ENCODE results near the gene CLCNKB. TPM values are rescaled to one million over a fixed set of nuclear protein-coding genes. Genes with fewer than 3 reads are reported as not detected.
"Not testable (repeated sequence)": the region's sequence is repeated elsewhere in the genome, so short reads cannot be mapped to it uniquely, and the experiment has no call there.

Gene CLCNKB
- total RNA-seq, 1 experiment from 2014 or later = not detected

DNA sequence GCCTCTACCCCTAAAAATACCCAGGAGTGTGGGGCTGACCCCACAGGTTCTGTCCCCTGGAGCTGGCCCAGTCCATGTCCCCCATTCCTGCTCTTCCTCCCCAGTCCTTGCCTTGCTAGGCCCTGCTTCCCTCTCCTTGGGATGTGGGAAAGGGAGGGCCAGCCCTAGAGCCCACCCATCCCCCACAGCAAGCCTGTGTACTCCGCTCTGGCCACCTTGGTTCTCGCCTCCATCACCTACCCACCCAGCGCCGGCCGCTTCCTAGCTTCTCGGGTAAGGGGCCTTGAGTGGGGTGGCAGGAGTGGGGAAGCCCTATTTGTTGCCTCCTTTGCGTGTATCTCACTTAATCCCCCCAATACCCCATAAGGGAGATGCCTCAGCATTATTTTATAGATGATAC is 6.7 kb downstream of the CLCNKB start:
- Histone ChIP-seq H3K9me3 (ENCODE audit: low read length) (no peaks in the 10 kb centered on the region), H3K9me2 (replicated peaks; ENCODE audit: low read length) (no peaks in the 10 kb centered on the region), H4K20me1 (ENCODE audit: low read length) (no peaks in the 10 kb centered on the region), H3K4me2 (ENCODE audit: low read length) (no peak overlapping the region), H3K4me1 (ENCODE audit: insufficient read depth, low read length) (no peaks in the 10 kb centered on the region), H3K9ac (ENCODE audit: low read length) (no peak overlapping the region), H3K27ac (ENCODE audit: low read length) (no peak overlapping the region), H2AFZ (ENCODE audit: low read length) (no peak overlapping the region), H3F3A (ENCODE audit: low read length, unreplicated experiment) (no peaks in the 10 kb centered on the region), H3K79me2 (ENCODE audit: low read length) (no peaks in the 10 kb centered on the region), H3K27me3 (ENCODE audit: low read length) (no peaks in the 10 kb centered on the region), H3K36me3 (ENCODE audit: low read depth, low read length) (no peaks in the 10 kb centered on the region), H3K4me3 (ENCODE audit: low read length) (no peak overlapping the region)
- ATAC-seq (no peak), DNase-seq (no peak)
- intact Hi-C loops (cut with micrococcal nuclease) = no loop called here
- no TSS peak for BruUV-seq (replicated peaks)
- TF ChIP-seq, protein P1, sequence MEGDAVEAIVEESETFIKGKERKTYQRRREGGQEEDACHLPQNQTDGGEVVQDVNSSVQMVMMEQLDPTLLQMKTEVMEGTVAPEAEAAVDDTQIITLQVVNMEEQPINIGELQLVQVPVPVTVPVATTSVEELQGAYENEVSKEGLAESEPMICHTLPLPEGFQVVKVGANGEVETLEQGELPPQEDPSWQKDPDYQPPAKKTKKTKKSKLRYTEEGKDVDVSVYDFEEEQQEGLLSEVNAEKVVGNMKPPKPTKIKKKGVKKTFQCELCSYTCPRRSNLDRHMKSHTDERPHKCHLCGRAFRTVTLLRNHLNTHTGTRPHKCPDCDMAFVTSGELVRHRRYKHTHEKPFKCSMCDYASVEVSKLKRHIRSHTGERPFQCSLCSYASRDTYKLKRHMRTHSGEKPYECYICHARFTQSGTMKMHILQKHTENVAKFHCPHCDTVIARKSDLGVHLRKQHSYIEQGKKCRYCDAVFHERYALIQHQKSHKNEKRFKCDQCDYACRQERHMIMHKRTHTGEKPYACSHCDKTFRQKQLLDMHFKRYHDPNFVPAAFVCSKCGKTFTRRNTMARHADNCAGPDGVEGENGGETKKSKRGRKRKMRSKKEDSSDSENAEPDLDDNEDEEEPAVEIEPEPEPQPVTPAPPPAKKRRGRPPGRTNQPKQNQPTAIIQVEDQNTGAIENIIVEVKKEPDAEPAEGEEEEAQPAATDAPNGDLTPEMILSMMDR (conservative IDR thresholded peaks at IDR 0.05; ENCODE audit: low read depth, low read length) = no peak
- no peak for TF ChIP-seq EZH2 (IDR thresholded peaks at IDR 0.05; ENCODE audit: low read length, unreplicated experiment)
- TF ChIP-seq EZH2phosphoT487 (IDR thresholded peaks at IDR 0.05; ENCODE audit: borderline replicate concordance, low read length) = no peak
- ChIA-PET CTCF (no interaction called here), POLR2A (ENCODE audit: unreplicated experiment) (no interaction called here)

DNA sequence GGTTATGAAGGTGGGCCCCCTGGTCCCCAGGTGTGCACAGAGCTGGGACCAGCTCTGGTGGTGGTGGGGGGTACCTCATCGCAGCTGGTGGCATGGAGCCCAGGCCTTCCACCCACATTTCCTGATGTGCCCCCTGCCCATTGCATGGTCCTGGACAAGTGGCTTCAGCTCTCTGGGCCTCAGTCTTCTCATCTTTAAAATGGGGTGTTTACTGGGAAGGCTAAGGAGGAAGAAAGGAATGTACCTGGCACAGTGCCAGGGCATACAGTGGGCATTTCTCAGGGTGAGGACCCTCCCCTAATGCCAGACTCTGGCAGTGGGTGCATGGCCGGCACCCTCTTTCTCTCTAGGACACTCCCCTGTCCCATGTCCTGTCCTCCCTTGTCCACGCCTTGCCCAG is 7.5 kb downstream of the CLCNKB start:
- H3K27me3 ChIP-seq (ENCODE audit: low read length) = no peaks in the 10 kb centered on the region
- H4K20me1 ChIP-seq (ENCODE audit: low read length) = no peaks in the 10 kb centered on the region
- ATAC-seq (no peak), DNase-seq (no peak)
- H3K9ac ChIP-seq (ENCODE audit: low read length) = no peak overlapping the region
- no peaks in the 10 kb centered on the region for H3K9me2 ChIP-seq (replicated peaks; ENCODE audit: low read length)
- no peak overlapping the region for H2AFZ ChIP-seq (ENCODE audit: low read length)
- TF ChIP-seq EZH2phosphoT487 (IDR thresholded peaks at IDR 0.05; ENCODE audit: borderline replicate concordance, low read length) (no peak), EZH2 (IDR thresholded peaks at IDR 0.05; ENCODE audit: low read length, unreplicated experiment) (no peak)
- TF ChIP-seq, protein P1 (conservative IDR thresholded peaks at IDR 0.05; ENCODE audit: low read depth, low read length) = no peak
- BruUV-seq (replicated peaks) = no TSS peak
- no peaks in the 10 kb centered on the region for H3K79me2 ChIP-seq (ENCODE audit: low read length)
- POLR2A ChIA-PET (ENCODE audit: unreplicated experiment) = no interaction called here
- peaks cover 5% of the 10 kb centered on the region for H3K4me1 ChIP-seq (ENCODE audit: insufficient read depth, low read length)
- no peak overlapping the region for H3K4me3 ChIP-seq (ENCODE audit: low read length)
- no peaks in the 10 kb centered on the region for H3K36me3 ChIP-seq (ENCODE audit: low read depth, low read length)
- H3F3A ChIP-seq (ENCODE audit: low read length, unreplicated experiment) = no peaks in the 10 kb centered on the region
- H3K9me3 ChIP-seq (ENCODE audit: low read length) = no peaks in the 10 kb centered on the region
- CTCF ChIA-PET = no interaction called here
- no peak overlapping the region for H3K27ac ChIP-seq (ENCODE audit: low read length)
- H3K4me2 ChIP-seq (ENCODE audit: low read length) = no peak overlapping the region
- intact Hi-C loops (cut with micrococcal nuclease) = no loop called here

DNA sequence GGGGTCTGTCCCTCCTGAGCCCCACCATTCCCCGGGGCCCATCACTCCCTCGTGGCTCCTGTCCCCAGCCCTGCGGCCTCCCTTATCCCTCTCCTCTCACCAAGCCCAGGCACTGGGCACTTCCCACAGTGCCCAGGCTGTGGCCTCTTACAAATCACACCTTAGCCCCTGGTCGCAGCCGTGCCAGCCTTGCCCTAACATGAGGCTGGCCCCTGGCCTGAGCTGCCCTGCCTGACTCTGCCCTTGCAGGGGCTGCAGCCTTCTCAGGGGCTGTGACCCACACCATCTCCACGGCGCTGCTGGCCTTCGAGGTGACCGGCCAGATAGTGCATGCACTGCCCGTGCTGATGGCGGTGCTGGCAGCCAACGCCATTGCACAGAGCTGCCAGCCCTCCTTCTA is 8.4 kb downstream of the CLCNKB start:
- H3K9ac ChIP-seq (ENCODE audit: low read length); intact Hi-C loops (cut with micrococcal nuclease); DNase-seq; H3K36me3 ChIP-seq (ENCODE audit: low read depth, low read length); H3K9me3 ChIP-seq (ENCODE audit: low read length); H3K27me3 ChIP-seq (ENCODE audit: low read length); BruUV-seq (replicated peaks); H3K4me3 ChIP-seq (ENCODE audit: low read length); CTCF ChIA-PET; H3K9me2 ChIP-seq (replicated peaks; ENCODE audit: low read length); H2AFZ ChIP-seq (ENCODE audit: low read length); H3K27ac ChIP-seq (ENCODE audit: low read length); H3K79me2 ChIP-seq (ENCODE audit: low read length); POLR2A ChIA-PET (ENCODE audit: unreplicated experiment); H3K4me2 ChIP-seq (ENCODE audit: low read length); H4K20me1 ChIP-seq (ENCODE audit: low read length); ATAC-seq; H3F3A ChIP-seq (ENCODE audit: low read length, unreplicated experiment); H3K4me1 ChIP-seq (ENCODE audit: insufficient read depth, low read length): not testable (repeated sequence)
